Trophoblast cell (in vitro differentiated cells and primary cell): ENCODE results near the gene TBCK.
"Not testable (repeated sequence)": the region's sequence is repeated elsewhere in the genome, so short reads cannot be mapped to it uniquely, and the experiment has no call there.

Source experiments
- DNase-seq, 2 donors: peaks; one replicate each; pipeline ENCODE4 v3.0.0-alpha.2; 2016
- H2AFZ ChIP-seq: 2 replicates; pipeline ENCODE4 v1.6.1; 2013; ENCODE audit warnings: low read length, moderate library complexity, mild to moderate bottlenecking; ENCODE audit not compliant: insufficient read depth, poor library complexity
- H2AK5ac ChIP-seq: 2 replicates; pipeline ENCODE4 v1.6.1; 2013; ENCODE audit warnings: mild to moderate bottlenecking, low read length
- H2BK120ac ChIP-seq: 2 replicates; pipeline ENCODE4 v1.6.1; 2013; ENCODE audit warnings: low read length, mild to moderate bottlenecking, moderate library complexity; ENCODE audit not compliant: insufficient read depth, poor library complexity
- H2BK12ac ChIP-seq: 2 replicates; pipeline ENCODE4 v1.6.1; 2013; ENCODE audit warnings: mild to moderate bottlenecking, low read length, moderate library complexity
- H2BK5ac ChIP-seq: 2 replicates; pipeline ENCODE4 v1.6.1; 2013; ENCODE audit warnings: low read length, low read depth, moderate library complexity, mild to moderate bottlenecking; ENCODE audit not compliant: poor library complexity
- H3K14ac ChIP-seq: 2 replicates; pipeline ENCODE4 v1.6.1; 2013; ENCODE audit warnings: mild to moderate bottlenecking, low read length
- H3K18ac ChIP-seq: 2 replicates; pipeline ENCODE4 v1.6.1; 2013; ENCODE audit warnings: mild to moderate bottlenecking, low read length
- H3K23ac ChIP-seq: 2 replicates; pipeline ENCODE4 v1.6.1; 2013; ENCODE audit warnings: low read length
- H3K27ac ChIP-seq: 2 replicates; pipeline ENCODE4 v1.5.1; 2013; ENCODE audit warnings: low read depth, mild to moderate bottlenecking, inconsistent platforms, low read length, moderate library complexity
- H3K27me3 ChIP-seq: 2 replicates; pipeline ENCODE4 v1.6.1; 2013; ENCODE audit warnings: inconsistent platforms, mild to moderate bottlenecking, low read length, moderate library complexity; ENCODE audit not compliant: insufficient read depth
- H3K36me3 ChIP-seq, 2 experiments: 1 replicate in 1 of 2; 2 replicates in 1 of 2; pipeline ENCODE4 v1.6.1; 2013; ENCODE audit warnings: low read length in 2 of 2, mild to moderate bottlenecking in 2 of 2, moderate library complexity in 1 of 2; ENCODE audit not compliant: insufficient read depth in 2 of 2, control insufficient read depth in 1 of 2
- H3K4ac ChIP-seq: 2 replicates; pipeline ENCODE4 v1.6.1; 2013; ENCODE audit warnings: low read depth, mild to moderate bottlenecking, low read length, moderate library complexity
- H3K4me1 ChIP-seq, 2 experiments: 1 replicate in 1 of 2; 2 replicates in 1 of 2; pipeline ENCODE4 v1.6.1; 2013; ENCODE audit warnings: low read length in 2 of 2, mild to moderate bottlenecking in 2 of 2, moderate library complexity in 1 of 2; ENCODE audit not compliant: insufficient read depth in 2 of 2, control insufficient read depth in 1 of 2
- H3K4me2 ChIP-seq: 2 replicates; pipeline ENCODE4 v1.6.1; 2013; ENCODE audit warnings: inconsistent platforms, mild to moderate bottlenecking, low read length, moderate library complexity
- H3K4me3 ChIP-seq: 2 replicates; pipeline ENCODE4 v1.5.1; 2013; ENCODE audit warnings: mild to moderate bottlenecking, low read depth, low read length, inconsistent platforms
- H3K79me1 ChIP-seq: one replicate; pipeline ENCODE4 v1.6.1; 2013; ENCODE audit warnings: low read length
- H3K79me2 ChIP-seq: 2 replicates; pipeline ENCODE4 v1.6.1; 2013; ENCODE audit warnings: low read length, mild to moderate bottlenecking; ENCODE audit not compliant: control insufficient read depth, insufficient read depth, poor library complexity
- H3K9ac ChIP-seq: 2 replicates; pipeline ENCODE4 v1.6.1; 2013; ENCODE audit warnings: mild to moderate bottlenecking, low read length
- H3K9me3 ChIP-seq: 2 replicates; pipeline ENCODE4 v1.6.1; 2013; ENCODE audit warnings: low read depth, mild to moderate bottlenecking, control low read depth, inconsistent platforms, low read length; ENCODE audit not compliant: insufficient read depth
- H4K12ac ChIP-seq: 2 replicates; pipeline ENCODE4 v1.6.1; 2013; ENCODE audit warnings: low read depth, mild to moderate bottlenecking, low read length, moderate library complexity
- H4K8ac ChIP-seq: 2 replicates; pipeline ENCODE4 v1.6.1; 2013; ENCODE audit warnings: low read depth, mild to moderate bottlenecking, low read length, moderate library complexity
- H4K91ac ChIP-seq: one replicate; pipeline ENCODE4 v1.6.1; 2013; ENCODE audit warnings: low read depth, mild to moderate bottlenecking, low read length, moderate library complexity
- WGBS: extraction: QIAGEN DNeasy Blood & Tissue Kit; methylation state at CpG from one replicate; pipeline ENCODE4 v1.1.7; 2013; ENCODE audit warnings: missing lambda C conversion rate; ENCODE audit not compliant: insufficient read length, insufficient coverage; ENCODE audit errors: extremely low coverage; 5-methylcytosine and 5-hydroxymethylcytosine counted together

The TBCK gene

DNA sequence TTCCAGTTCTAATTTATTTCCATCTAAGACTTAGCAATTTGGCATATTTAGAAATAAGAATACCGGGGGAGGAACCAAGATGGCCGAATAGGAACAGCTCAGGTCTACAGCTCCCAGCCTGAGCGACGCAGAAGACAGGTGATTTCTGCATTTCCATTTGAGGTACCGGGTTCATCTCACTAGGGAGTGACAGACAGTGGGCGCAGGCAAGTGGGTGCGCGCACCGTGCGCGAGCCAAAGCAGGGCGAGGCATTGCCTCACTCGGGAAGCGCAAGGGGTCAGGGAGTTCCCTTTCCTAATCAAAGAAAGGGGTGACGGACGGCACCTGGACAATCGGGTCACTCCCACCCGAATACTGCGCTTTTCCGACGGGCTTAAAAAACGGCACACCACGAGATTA is 102.7 kb downstream of the TBCK start:
- H4K12ac ChIP-seq, H3K4ac ChIP-seq, H3K23ac ChIP-seq, H2BK120ac ChIP-seq, H2BK5ac ChIP-seq, H3K18ac ChIP-seq, H3K4me3 ChIP-seq, H4K8ac ChIP-seq, H4K91ac ChIP-seq, H3K79me2 ChIP-seq, H3K4me2 ChIP-seq, H2AK5ac ChIP-seq, H2BK12ac ChIP-seq, H3K4me1 ChIP-seq, H3K36me3 ChIP-seq, H3K27ac ChIP-seq, H3K9ac ChIP-seq, H3K79me1 ChIP-seq, H3K14ac ChIP-seq, H3K27me3 ChIP-seq, H2AFZ ChIP-seq, H3K9me3 ChIP-seq: not testable (repeated sequence)
- WGBS, result no CpG with 5 or more reads among the region's 23 CpGs
- peak in 1 of 2 donors; percentile 21 for DNase-seq

GRCh38 chr4:106210021-106210420 is 106.0 kb downstream of the TBCK start:
- Histone ChIP-seq H3K4me3 (no peak overlapping the region), H3K4ac (no peak overlapping the region), H2AK5ac (no peak overlapping the region), H3K4me2 (no peak overlapping the region), H3K79me2 (no peaks in the 10 kb centered on the region), H2AFZ (no peak overlapping the region), H3K27ac (no peak overlapping the region), H3K9me3 (no peaks in the 10 kb centered on the region), H3K14ac (no peak overlapping the region), H3K23ac (no peak overlapping the region), H3K4me1 (no peaks in the 10 kb centered on the region), H3K18ac (no peak overlapping the region), H4K91ac (no peak overlapping the region), H3K79me1 (no peaks in the 10 kb centered on the region), H2BK120ac (no peak overlapping the region), H4K12ac (no peak overlapping the region), H2BK5ac (no peak overlapping the region), H3K9ac (no peak overlapping the region), H2BK12ac (no peak overlapping the region), H4K8ac (no peak overlapping the region), H3K36me3 (peaks cover 0 to 5% of the 10 kb centered on the region in 2 experiments), H3K27me3 (no peaks in the 10 kb centered on the region)
- no peak for DNase-seq

- no peak overlapping the region for H2AFZ ChIP-seq
- no peak overlapping the region for H4K8ac ChIP-seq
- H3K9me3 ChIP-seq, result no peaks in the 10 kb centered on the region
- no peak for DNase-seq
- no peak overlapping the region for H3K9ac ChIP-seq
- H2BK120ac ChIP-seq, result no peak overlapping the region
- no peak overlapping the region for H3K27ac ChIP-seq
- H4K91ac ChIP-seq, result no peak overlapping the region
- H3K79me2 ChIP-seq, result no peaks in the 10 kb centered on the region
- H4K12ac ChIP-seq, result no peak overlapping the region
- no peaks in the 10 kb centered on the region for H3K79me1 ChIP-seq
- H3K4me1 ChIP-seq, result no peaks in the 10 kb centered on the region
- H3K36me3 ChIP-seq, result peaks cover 0 to 5% of the 10 kb centered on the region in 2 experiments
- no peak overlapping the region for H3K4ac ChIP-seq
- H3K4me3 ChIP-seq, result no peak overlapping the region
- H2BK12ac ChIP-seq, result no peak overlapping the region
- WGBS, result no CpG with 5 or more reads among the region's 5 CpGs
- H3K14ac ChIP-seq, result no peak overlapping the region
- H3K27me3 ChIP-seq, result no peaks in the 10 kb centered on the region
- no peak overlapping the region for H3K4me2 ChIP-seq
- H3K18ac ChIP-seq, result no peak overlapping the region
- no peak overlapping the region for H2AK5ac ChIP-seq
- H3K23ac ChIP-seq, result no peak overlapping the region
- H2BK5ac ChIP-seq, result no peak overlapping the region
These were observed 107.2 kb downstream of the TBCK start for GRCh38 chr4:106208481-106209460.

- Histone ChIP-seq H3K27ac (no peak overlapping the region), H4K12ac (no peak overlapping the region), H3K79me1 (no peaks in the 10 kb centered on the region), H4K8ac (no peak overlapping the region), H3K4me3 (no peak overlapping the region), H3K36me3 (no peaks in the 10 kb centered on the region), H3K4ac (no peak overlapping the region), H3K4me1 (no peaks in the 10 kb centered on the region), H3K18ac (no peak overlapping the region), H4K91ac (no peak overlapping the region), H3K23ac (no peak overlapping the region), H3K9ac (no peak overlapping the region), H3K9me3 (no peaks in the 10 kb centered on the region), H2BK5ac (no peak overlapping the region), H3K4me2 (no peak overlapping the region), H2BK120ac (no peak overlapping the region), H2AFZ (no peak overlapping the region), H2AK5ac (no peak overlapping the region), H3K79me2 (no peaks in the 10 kb centered on the region), H2BK12ac (no peak overlapping the region), H3K27me3 (no peaks in the 10 kb centered on the region), H3K14ac (no peak overlapping the region)
- DNase-seq, result peak in 1 of 2 donors; percentile 10
These were observed 114.6 kb downstream of the TBCK start for GRCh38 chr4:106201373-106201772.
